T-helper 17 cell (primary cell): ENCODE data around the gene TMEM50B. TPM values are rescaled to one million over a fixed set of nuclear protein-coding genes. Genes with fewer than 3 reads are reported as not detected.
A peak's percentile ranks its signal among the peaks of the same experiment; 100 is the strongest.
"Not testable (repeated sequence)": the region's sequence is repeated elsewhere in the genome, so short reads cannot be mapped to it uniquely, and the experiment has no call there.

Experiments used
- ATAC-seq: fragments of 150-1000 bp; cut with Tn5 transposase; 2 replicates; pipeline ENCODE4 v1.10.0; 2021; ENCODE audit warnings: mild to moderate bottlenecking, moderate library complexity
- DNase-seq, 3 donors: peaks; one replicate each; pipeline versions ENCODE4 v3.0.0 to v3.0.0-alpha.2; 2020 to 2021
- H3K9me3 ChIP-seq: one replicate; pipeline ENCODE4 v1.7.0; 2013; ENCODE audit warnings: low read length, mild to moderate bottlenecking; ENCODE audit not compliant: control insufficient read depth, poor library complexity, severe bottlenecking
- H3K27ac Mint-ChIP-seq: one replicate; pipeline ENCODE4 v1.8.0; 2022; ENCODE audit warnings: mild to moderate bottlenecking, moderate library complexity, mixed read lengths
- H3K27me3 Mint-ChIP-seq: one replicate; pipeline ENCODE4 v1.8.0; 2022; ENCODE audit warnings: mixed read lengths
- H3K36me3 Mint-ChIP-seq: one replicate; pipeline ENCODE4 v1.8.0; 2022; ENCODE audit warnings: low read depth, mixed read lengths
- H3K4me1 Mint-ChIP-seq: one replicate; pipeline ENCODE4 v1.8.0; 2022; ENCODE audit warnings: mild to moderate bottlenecking, mixed read lengths
- H3K4me3 Mint-ChIP-seq: one replicate; pipeline ENCODE4 v1.8.0; 2022; ENCODE audit warnings: mild to moderate bottlenecking, moderate library complexity, mixed read lengths
- total RNA-seq, 4 donors: library from RNA in 2 of 4; stranded (reverse) in 2 of 4; gene quantifications; one replicate each; pipeline ENCODE4 v1.2.3 and lab custom pipeline; 2022 to 2026

TMEM50B gene
- total RNA-seq, 2 donors from 2014 or later, result 41.7 to 60.3 TPM

- Mint-ChIP-seq H3K36me3 (peaks cover 3% of the 10 kb centered on the region), H3K4me3 (peak overlapping the region; percentile 69), H3K4me1 (peaks cover 8% of the 10 kb centered on the region), H3K27ac (peak overlapping the region; percentile 93), H3K27me3 (peaks cover 6% of the 10 kb centered on the region)
- no peaks in the 10 kb centered on the region for H3K9me3 ChIP-seq
- DNase-seq, result no peak
- ATAC-seq, result no peak
These were observed 12.8 kb upstream of the TMEM50B start for GRCh38 chr21:33492571-33492970.

GRCh38 chr21:33491373-33492102 is 11.8 kb upstream of the TMEM50B start, which contains the start of gene DNAJC28:
Gene DNAJC28 (minus strand): TSS chr21:33491716. CDS start chr21:33489393, 2,323 bp downstream.
- ATAC-seq, result peak; percentile 98
- no peaks in the 10 kb centered on the region for H3K9me3 ChIP-seq
- peak within 1 kb of the TSS; percentile 93 for H3K27ac Mint-ChIP-seq
- H3K36me3 Mint-ChIP-seq, result peaks cover 3% of the 10 kb centered on the region
- peak within 1 kb of the TSS; percentile 95 for H3K4me3 Mint-ChIP-seq
- DNase-seq, result peak; percentile 86 to 90 (median 89)
- H3K27me3 Mint-ChIP-seq, result peaks cover 6% of the 10 kb centered on the region
- peaks cover 8% of the 10 kb centered on the region for H3K4me1 Mint-ChIP-seq

- peaks cover 8% of the 10 kb centered on the region for H3K4me1 Mint-ChIP-seq
- ATAC-seq (no peak), DNase-seq (no peak)
- H3K27me3 Mint-ChIP-seq, result peaks cover 6% of the 10 kb centered on the region
- H3K27ac Mint-ChIP-seq, result peak overlapping the region; percentile 93
- no peaks in the 10 kb centered on the region for H3K36me3 Mint-ChIP-seq
- peak overlapping the region; percentile 95 for H3K4me3 Mint-ChIP-seq
- H3K9me3 ChIP-seq, result no peaks in the 10 kb centered on the region
These were observed 11.2 kb upstream of the TMEM50B start for GRCh38 chr21:33490991-33491372.

- no peak for DNase-seq
- no peaks in the 10 kb centered on the region for H3K9me3 ChIP-seq
- ATAC-seq, result no peak
- H3K36me3 Mint-ChIP-seq, result no peaks in the 10 kb centered on the region
- peaks cover 8% of the 10 kb centered on the region for H3K4me1 Mint-ChIP-seq
- no peak overlapping the region for H3K4me3 Mint-ChIP-seq
- no peak overlapping the region for H3K27ac Mint-ChIP-seq
- H3K27me3 Mint-ChIP-seq, result no peaks in the 10 kb centered on the region
These were observed 9.2 kb upstream of the TMEM50B start for GRCh38 chr21:33488936-33489335.

DNA sequence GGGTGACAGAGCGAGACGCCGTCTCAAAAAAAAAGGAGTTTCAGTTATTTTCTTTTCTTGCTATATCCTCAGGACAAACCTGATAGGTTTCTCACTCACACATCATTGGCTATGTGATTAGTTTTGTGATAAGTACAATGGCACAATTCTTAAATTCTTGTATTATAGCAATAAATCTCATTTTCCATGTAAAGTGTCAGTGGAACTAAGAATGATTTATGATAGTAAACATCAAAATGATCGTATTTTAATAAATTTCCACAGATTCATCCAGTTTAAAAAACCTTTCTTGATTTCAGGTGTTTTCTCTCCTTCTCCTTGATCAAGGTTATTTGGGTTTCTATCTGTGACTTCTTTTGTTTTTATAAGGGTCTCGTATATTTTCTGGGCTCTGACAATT is 8.2 kb upstream of the TMEM50B start:
- Mint-ChIP-seq H3K4me1 (peaks cover 8% of the 10 kb centered on the region), H3K36me3 (no peaks in the 10 kb centered on the region), H3K27me3 (no peaks in the 10 kb centered on the region), H3K4me3 (no peak overlapping the region), H3K27ac (no peak overlapping the region)
- no peaks in the 10 kb centered on the region for H3K9me3 ChIP-seq
- ATAC-seq (no peak), DNase-seq (no peak)

DNA sequence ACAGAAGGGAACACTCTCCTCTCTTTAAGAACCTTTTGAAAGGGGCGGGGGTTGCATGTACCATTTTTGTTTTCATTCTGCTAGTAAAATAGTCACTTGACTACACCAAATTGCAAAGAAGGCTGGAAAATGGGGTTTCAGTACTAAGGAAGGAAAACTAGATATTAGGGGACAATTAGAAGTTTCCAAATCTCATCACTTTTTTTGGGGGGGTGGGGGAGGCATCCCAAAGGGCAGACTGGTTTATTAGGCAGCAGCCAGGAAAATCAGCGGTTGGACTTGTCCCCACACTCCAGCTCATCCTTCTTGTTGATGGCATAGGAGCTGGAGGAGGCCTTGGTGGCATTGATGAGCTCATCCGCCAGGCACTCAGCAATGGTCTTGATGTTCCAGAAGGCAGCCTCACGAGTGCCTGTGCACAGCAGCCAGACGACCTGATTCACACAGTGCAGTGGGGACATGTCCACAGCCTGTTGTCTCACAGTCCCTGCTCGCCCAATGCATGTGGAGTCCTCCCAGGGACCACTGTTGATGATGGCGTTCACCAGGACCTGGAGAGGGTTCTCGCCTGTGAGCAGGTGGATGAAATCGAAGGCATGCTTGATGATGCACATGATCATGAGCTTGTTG is 1.7 kb upstream of the TMEM50B start:
- no peaks in the 10 kb centered on the region for H3K36me3 Mint-ChIP-seq
- peak overlapping the region; percentile 90 for H3K4me3 Mint-ChIP-seq
- ATAC-seq (no peak), DNase-seq (no peak)
- H3K4me1 Mint-ChIP-seq, result peaks cover 15% of the 10 kb centered on the region
- H3K27ac Mint-ChIP-seq, result no peak overlapping the region
- no peaks in the 10 kb centered on the region for H3K9me3 ChIP-seq
- no peaks in the 10 kb centered on the region for H3K27me3 Mint-ChIP-seq

- DNase-seq (no peak), ATAC-seq (no peak)
- peaks cover 15% of the 10 kb centered on the region for H3K4me1 Mint-ChIP-seq
- H3K9me3 ChIP-seq, result no peaks in the 10 kb centered on the region
- H3K27me3 Mint-ChIP-seq, result no peaks in the 10 kb centered on the region
- no peaks in the 10 kb centered on the region for H3K36me3 Mint-ChIP-seq
- peak overlapping the region; percentile 93 for H3K27ac Mint-ChIP-seq
- H3K4me3 Mint-ChIP-seq, result peak overlapping the region; percentile 90
These were observed 818 bp upstream of the TMEM50B start for GRCh38 chr21:33480481-33481103.

DNA sequence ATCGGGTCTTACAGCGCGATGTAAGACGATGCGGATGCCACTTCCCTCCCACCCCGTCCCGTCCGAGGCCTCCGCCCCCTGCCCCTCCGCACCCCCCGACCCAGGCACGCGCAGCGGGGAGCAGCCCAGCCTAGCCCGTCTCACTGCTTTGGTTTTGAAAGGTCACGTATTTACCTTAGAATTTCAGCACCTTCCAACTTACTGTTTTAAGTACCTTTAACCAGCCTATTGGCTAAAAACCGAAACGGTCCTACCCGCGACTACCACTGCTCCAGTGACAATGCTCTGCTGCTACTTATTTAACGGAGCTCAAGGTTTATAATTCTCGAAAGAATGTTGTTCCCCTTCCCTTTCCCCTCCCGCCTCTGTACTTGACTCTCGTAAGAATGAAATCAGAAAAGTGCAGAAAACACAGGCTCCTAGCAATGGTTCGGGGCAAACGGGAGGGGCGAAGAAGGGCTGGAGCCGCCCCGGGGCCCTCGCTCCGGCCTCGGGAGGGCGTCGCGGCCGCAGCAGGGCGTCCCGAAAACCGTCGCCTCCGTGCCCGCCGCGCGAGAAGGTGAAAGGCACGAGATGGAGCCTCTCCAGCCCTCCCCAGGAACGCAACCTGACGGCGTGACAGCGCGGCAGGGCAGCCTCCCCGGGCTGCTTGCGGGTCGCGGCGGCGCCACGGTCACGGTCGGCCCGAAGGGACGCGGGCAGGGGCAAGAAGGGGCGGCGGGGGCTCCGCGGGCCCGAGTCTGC is 667 bp downstream of the TMEM50B start:
- DNase-seq, result peak; percentile 31 to 38 (median 32)
- ATAC-seq, result peak; percentile 26
- Mint-ChIP-seq H3K4me3 (peak overlapping the region; percentile 90), H3K27ac (peak overlapping the region; percentile 67), H3K36me3 (no peaks in the 10 kb centered on the region), H3K4me1 (peaks cover 15% of the 10 kb centered on the region), H3K27me3 (no peaks in the 10 kb centered on the region)
- H3K9me3 ChIP-seq, result no peaks in the 10 kb centered on the region

GRCh38 chr21:33478182-33478581 is 1.6 kb downstream of the TMEM50B start:
- no peak for ATAC-seq
- H3K9me3 ChIP-seq, result no peaks in the 10 kb centered on the region
- Mint-ChIP-seq H3K27me3 (no peaks in the 10 kb centered on the region), H3K27ac (peak overlapping the region; percentile 67), H3K4me1 (peaks cover 20% of the 10 kb centered on the region), H3K36me3 (no peaks in the 10 kb centered on the region), H3K4me3 (peak overlapping the region; percentile 90)
- DNase-seq, result no peak

GRCh38 chr21:33477066-33477465 is 2.7 kb downstream of the TMEM50B start:
- no peaks in the 10 kb centered on the region for H3K27me3 Mint-ChIP-seq
- peak overlapping the region; percentile 71 for H3K4me3 Mint-ChIP-seq
- no peaks in the 10 kb centered on the region for H3K9me3 ChIP-seq
- peak overlapping the region; percentile 67 for H3K27ac Mint-ChIP-seq
- peaks cover 20% of the 10 kb centered on the region for H3K4me1 Mint-ChIP-seq
- H3K36me3 Mint-ChIP-seq, result no peaks in the 10 kb centered on the region
- ATAC-seq (no peak), DNase-seq (no peak)

GRCh38 chr21:33473344-33473743 is 6.4 kb downstream of the TMEM50B start:
- Mint-ChIP-seq H3K4me3 (no peak overlapping the region), H3K4me1 (peaks cover 12% of the 10 kb centered on the region), H3K27ac (no peak overlapping the region), H3K27me3 (no peaks in the 10 kb centered on the region), H3K36me3 (no peaks in the 10 kb centered on the region)
- no peaks in the 10 kb centered on the region for H3K9me3 ChIP-seq
- no peak for ATAC-seq
- no peak for DNase-seq

- Mint-ChIP-seq H3K27me3 (no peaks in the 10 kb centered on the region), H3K4me1 (peaks cover 8% of the 10 kb centered on the region), H3K36me3 (no peaks in the 10 kb centered on the region), H3K27ac (no peak overlapping the region), H3K4me3 (no peak overlapping the region)
- H3K9me3 ChIP-seq, result no peaks in the 10 kb centered on the region
- DNase-seq (no peak), ATAC-seq (no peak)
These were observed 9.1 kb downstream of the TMEM50B start for GRCh38 chr21:33470701-33471100.

GRCh38 chr21:33469183-33469582 is 10.6 kb downstream of the TMEM50B start:
- H3K9me3 ChIP-seq, ATAC-seq, H3K27ac Mint-ChIP-seq, H3K36me3 Mint-ChIP-seq, H3K27me3 Mint-ChIP-seq, H3K4me1 Mint-ChIP-seq, DNase-seq, H3K4me3 Mint-ChIP-seq: not testable (repeated sequence)
